ENCODE data around the gene OR8B3.
"Not testable (repeated sequence)": the region's sequence is repeated elsewhere in the genome, so short reads cannot be mapped to it uniquely, and the experiment has no call there.

Gene OR8B3, protein sequence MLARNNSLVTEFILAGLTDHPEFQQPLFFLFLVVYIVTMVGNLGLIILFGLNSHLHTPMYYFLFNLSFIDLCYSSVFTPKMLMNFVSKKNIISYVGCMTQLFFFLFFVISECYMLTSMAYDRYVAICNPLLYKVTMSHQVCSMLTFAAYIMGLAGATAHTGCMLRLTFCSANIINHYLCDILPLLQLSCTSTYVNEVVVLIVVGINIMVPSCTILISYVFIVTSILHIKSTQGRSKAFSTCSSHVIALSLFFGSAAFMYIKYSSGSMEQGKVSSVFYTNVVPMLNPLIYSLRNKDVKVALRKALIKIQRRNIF

DNA sequence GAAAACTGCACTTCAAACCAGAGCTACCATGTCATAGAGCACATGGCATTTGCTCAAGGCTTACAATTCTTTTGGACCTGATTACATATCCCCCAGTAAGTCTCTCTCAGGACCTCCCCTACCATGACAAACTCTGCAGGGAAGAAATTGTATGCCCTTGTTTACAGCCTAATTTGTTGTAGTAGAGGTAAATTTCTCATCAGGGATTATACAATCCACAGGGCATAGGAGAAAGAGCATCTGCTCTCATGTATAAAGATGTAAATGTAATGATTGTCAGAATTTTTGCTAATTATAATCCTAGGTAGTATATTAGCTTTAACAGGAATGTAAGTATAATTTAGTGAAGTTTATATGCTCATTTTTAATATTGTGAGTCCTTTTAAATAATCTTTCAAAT is at the start of gene OR8B3:
Gene OR8B3 (minus strand): TSS at position 101 of the 400 bp plus-strand sequence. CDS start 1,673 bp downstream, outside the sequence.
- DNase-seq (ENCODE audit: low read depth, low spot score), result no peak

DNA sequence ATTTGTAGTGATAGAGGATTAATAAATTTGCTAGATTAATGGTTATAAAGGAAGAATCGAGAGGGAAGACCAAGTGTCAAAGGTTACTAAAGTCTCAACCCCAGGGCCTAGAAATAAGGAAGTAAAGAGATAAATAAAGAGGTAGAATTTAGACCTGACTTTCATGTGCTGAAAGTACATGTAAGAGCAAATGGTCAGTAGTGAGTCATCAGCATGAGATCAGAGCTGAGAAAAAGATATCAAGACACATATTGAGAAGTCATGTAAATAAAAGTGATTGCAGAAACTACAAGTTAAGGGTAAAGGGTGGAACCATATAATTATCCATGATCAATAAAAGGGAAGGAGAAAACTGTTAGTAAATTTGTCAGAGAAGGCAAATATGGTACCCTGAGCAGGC is 48.1 kb upstream of the OR8B3 start:
- no peak for DNase-seq (ENCODE audit: low read depth, low spot score)

DNA sequence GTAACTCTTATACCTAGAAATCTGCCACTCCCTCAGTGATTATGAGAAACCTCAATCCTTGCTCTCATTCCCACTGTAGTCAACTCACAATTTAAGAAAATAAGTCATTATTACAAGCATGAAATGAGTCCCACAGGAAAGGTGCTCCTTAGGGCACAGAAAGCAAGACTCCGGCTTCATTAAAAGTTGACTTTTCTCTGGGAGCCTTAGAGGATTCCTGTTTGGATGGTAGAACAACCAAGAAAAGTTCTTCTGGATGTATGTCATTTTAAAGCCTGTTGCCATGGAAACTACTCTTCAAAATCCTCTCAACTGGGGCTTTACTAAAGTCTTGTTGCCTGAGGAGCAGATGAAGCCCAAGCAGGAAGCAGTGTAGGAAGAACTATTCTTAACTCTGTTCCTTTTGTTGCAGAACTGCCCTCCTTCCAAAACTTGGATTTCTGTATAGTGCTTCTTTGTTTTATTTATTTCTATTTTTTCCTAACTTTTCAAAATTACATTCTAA is 46.9 kb upstream of the OR8B3 start, which contains the start of gene OR8B8:
Gene OR8B8 (minus strand): TSS at position 51 of the 505 bp plus-strand sequence. CDS start 4,611 bp downstream, outside the sequence.
- no peak for DNase-seq (ENCODE audit: low read depth, low spot score)

DNA sequence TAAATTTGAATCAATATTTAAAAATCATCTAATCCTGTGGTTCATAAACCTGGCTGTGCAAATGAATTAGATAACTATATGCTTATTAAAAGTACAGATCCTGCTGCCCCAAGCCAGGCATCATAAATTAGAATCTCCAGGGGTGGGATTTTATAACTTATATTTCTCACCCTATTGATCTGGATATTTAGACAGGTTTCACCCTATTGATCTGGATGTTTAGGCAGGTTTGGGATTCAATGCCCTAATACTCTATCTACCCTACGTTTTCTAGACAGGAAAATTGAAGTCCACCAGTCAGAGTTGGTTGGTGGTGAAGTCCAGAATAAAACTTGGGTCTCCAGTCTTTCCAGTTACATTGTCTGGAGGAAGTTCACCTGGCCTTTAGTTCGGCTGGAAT is 44.0 kb upstream of the OR8B3 start:
- no peak for DNase-seq (ENCODE audit: low read depth, low spot score)

DNA sequence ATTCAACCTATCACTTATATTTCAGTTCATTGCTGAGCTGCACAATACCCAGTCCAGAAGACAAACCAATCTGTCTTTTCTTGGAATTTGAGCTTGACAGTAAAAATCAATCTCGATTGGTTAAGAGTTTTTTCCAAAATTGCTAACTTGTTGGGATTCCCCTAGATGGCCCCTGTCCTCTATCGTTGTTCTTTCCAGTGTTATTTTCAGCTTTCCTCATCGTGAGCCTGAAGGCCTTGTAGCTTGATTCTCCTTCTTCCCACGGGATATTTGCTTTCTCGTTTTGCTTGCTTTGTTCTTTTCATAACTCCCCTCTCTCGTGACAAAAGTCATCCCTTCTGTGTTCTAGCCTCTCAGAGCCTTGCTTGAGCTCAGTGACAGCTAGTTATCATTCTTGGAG is 43.6 kb upstream of the OR8B3 start:
- DNase-seq (ENCODE audit: low read depth, low spot score), result no peak

DNA sequence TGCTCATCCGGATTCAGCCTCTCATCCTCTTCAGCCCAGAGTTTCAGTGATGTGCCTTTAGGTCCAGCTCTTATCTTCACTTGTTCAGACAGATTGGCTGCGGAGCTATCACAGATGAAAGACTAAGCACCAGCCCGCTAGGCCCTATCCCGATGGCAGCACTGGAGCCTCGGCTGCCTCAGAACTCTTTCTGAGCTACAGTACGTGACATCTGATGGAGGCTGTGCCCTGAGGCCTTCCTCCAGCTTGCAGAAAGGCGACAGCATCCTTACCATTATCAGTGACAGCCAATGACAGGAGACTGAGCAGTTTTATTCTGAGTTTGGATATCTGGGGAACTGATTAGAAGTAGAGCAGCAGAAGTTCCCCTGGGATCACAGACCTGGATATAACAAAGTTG is 42.7 kb upstream of the OR8B3 start:
- DNase-seq (ENCODE audit: low read depth, low spot score), result no peak

DNA sequence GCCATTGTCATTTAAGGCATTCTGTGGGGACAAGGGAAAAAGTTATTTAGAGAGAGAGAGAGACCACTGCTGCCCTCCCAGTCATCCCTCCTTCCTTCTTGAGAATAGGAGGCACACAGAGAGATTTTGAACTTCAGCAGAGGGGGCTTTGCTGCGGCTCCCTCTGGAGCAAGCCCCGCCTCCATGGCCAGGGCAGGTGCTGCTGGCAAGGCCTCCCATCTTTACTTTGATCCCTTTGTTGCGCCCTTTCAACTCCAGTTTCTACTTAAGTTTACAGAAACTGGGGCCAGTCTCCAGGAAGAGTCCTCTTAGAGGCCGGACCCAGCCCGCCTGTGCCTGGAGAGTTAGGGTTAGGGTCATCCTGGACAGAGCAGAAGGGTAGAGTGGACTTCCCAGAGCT is 42.3 kb upstream of the OR8B3 start:
- DNase-seq (ENCODE audit: low read depth, low spot score), result no peak

DNA sequence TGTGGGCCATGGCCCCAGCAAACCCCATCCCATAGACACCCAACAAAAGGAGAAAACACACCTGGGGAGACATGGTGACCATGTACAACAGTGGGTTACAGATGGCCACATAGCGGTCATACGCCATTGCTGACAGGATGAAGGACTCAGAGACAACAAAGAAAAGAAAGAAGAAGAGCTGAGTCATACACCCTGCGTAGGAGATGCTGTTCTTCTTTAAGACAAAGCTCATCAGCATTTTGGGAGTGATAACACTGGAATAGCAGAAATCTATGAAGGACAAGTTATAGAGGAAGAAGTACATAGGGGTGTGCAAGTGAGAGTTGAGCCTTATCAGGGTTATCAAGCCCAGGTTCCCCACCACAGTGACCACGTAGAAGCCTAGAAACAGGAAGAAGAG is 41.8 kb upstream of the OR8B3 start:
- DNase-seq (ENCODE audit: low read depth, low spot score), result no peak

DNA sequence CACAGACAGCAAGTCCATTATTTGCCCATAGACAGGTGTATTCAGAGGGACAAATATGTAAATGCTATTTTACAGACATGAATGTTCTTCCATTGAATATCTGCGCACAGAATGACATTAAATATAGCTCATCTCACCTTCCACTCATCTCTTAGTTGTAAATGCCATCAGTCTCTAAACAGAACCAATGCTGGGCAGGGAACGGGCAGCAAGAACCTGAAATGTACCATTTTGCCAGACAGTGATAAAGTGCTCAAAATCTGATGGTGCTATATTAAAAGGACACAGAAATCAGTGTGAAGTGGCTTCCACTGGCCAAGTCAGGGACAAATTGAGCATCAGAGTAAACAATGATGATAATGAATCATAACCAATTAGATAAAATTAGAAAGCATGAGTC is 35.9 kb upstream of the OR8B3 start:
- DNase-seq (ENCODE audit: low read depth, low spot score), result no peak

DNA sequence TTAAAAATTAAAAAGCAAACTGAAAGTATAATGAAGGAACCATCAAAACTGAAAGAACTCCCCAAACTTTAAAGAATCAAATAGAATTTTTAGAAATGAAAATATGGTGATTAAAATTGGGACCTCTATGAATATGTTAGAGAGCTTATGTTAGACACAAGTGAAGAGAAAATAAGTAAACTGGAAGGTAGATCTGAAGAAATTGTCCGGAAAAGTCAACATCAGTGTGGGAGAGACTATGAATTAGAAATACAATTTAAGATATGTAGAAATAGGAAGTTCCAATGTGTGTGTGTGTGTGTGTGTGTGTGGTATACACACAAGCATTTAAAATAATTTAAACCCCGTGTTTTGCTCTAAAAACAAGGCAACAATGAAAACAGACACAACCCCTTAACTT is 30.8 kb upstream of the OR8B3 start:
- no peak for DNase-seq (ENCODE audit: low read depth, low spot score)

DNA sequence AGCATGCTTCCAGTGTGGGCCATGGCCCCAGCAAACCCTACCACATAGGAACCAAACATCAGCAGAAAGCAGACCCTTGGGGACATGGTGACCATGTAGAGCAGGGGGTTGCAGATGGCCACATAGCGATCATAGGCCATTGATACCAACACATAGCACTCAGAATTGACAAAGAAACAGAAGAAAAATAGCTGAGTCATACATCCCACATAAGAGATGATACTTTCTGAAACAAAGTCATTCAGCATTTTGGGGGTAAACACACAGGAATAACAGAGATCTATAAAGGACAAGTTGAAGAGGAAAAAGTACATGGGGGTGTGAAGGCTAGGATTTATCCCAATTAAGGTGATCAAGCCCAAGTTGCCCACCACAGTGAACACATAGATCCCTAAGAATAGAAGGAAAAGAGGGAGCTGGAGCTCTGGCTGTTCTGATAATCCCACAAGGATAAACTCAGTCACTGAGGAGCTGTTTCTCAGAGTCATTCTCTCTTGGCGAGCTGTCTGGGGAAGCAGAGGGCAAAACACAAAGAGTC is 25.6 kb upstream of the OR8B3 start, which contains the start of gene OR8B4:
Gene OR8B4 (minus strand): TSS at position 488 of the 538 bp plus-strand sequence. CDS start 0 bp downstream, at position 488.
- no peak for DNase-seq (ENCODE audit: low read depth, low spot score)

DNA sequence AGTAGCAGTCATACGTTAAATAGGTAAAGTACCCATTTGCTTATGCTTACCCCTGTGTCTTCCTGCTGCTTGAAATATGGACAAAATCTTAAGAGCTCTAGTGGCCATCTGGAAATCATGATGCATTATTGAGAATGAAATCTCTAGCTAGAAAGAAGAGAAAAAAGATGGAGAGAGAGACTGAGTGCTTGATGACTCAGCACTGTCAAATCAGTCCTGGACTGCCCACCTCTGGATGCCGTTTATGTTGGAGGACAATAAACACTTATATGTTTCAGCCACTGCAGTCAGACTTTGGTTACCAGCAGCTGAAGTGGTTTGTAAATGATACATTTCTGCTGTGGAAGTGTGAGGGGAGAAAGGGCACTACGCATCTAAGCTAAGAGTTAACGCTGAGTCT is 22.2 kb upstream of the OR8B3 start:
- no peak for DNase-seq (ENCODE audit: low read depth, low spot score)

DNA sequence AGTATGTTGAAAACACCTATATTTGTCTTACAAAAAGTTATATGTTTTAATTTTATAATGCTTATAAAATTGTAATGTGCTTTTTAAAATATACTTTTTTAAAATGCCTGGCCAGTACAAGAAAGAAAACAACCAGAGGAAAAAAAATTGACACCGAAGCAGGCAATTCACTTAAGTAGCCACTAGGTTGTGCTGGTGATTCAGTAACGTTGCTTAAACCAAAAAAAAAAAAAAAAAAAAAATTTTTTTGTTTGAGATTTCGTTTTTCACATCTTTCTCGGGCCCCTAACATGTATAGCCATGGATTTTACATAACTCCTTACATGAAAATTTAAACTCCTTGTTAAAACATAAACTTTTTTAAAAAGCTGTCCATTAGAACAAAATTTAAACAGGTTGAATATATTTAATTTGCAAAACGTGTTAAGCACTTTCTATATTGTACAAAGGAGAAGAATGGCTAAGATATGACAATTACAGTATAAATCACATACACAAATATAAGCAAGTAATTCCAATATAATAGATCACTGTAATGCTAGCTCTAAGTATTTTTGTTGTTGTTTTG is 16.6 kb upstream of the OR8B3 start:
- DNase-seq (ENCODE audit: low read depth, low spot score), result no peak

DNA sequence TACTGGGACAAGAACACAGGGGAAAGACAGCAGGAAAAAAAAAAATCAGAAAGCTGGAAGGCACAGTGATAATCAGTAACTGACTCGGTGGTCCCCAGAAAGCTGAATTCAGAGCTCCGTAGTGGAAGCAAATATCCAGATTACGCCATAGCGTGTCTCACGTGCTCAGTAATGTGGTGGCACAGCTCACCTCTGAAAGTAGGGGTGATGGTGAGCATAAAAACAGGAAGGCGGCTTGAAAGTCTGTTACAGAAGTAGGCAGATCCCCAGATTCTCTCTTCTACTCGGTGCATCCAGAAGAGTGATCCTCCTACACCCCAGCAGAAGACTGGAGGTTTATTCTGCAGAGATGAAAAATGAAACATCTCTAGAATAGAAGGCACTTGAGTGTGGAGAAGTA is 11.1 kb upstream of the OR8B3 start:
- DNase-seq (ENCODE audit: low read depth, low spot score), result no peak

DNA sequence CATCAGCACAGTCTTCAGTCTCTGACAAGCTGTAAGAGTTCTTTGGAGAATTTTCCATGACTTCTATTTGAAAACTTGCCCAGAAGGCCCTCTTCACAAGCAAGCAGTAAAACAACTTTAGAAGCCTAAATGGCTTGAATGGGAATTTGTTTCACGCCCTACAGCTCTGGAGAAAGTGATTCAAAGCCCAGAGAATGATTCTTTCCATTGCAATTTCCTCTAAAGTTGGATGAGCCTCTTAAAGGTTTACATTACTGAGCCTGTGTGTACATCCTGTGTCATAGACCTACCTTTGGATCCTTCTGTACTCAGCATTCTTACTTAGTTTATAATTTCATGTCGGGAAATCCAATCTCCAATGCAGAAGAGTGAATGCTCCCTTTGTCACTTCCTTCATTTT is 6.8 kb upstream of the OR8B3 start:
- DNase-seq (ENCODE audit: low read depth, low spot score), result no peak

DNA sequence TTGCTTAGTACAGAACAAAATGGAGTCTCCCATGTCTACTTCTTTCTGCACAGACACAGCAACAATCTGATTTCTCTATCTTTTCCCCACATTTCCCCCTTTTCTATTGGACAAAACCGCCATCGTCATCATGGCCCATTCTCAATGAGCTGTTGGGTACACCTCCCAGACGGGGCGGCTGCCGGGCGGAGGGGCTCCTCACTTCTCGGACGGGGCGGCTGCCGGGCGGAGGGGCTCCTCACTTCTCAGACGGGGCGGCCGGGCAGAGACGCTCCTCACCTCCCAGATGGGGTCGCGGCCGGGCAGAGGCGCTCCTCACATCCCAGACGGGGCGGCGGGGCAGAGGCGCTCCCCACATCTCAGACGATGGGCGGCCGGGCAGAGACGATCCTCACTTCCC is 4.4 kb upstream of the OR8B3 start:
- not testable (repeated sequence) for DNase-seq (ENCODE audit: low read depth, low spot score)

DNA sequence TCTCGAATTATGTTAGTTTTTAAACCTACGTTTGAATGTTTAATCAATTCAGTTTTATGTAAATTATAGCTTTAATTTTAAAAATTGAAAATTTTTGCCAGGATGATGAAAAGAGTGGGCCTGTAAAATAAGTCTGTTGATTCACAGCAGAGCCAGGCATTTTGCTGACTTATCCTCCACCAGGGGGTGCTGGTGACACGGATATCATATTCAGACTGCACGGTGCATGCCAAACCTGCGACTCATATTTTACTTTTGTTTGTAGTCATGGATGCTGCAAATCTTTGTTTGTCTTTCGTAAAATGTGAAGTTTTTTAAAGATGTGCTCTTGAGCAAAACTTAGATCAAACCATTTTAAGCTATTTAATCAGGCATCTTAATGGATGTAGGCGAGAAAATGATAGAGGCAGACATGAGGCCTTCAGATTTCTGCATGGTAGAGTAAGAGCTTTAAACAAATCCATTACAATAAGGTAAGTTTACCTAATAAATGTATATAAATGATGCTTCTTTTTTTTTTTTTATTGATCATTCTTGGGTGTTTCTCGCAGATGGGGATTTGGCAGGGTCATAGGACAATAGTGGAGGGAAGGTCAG is 3.6 kb upstream of the OR8B3 start:
- peak; percentile 5 for DNase-seq (ENCODE audit: low read depth, low spot score)

DNA sequence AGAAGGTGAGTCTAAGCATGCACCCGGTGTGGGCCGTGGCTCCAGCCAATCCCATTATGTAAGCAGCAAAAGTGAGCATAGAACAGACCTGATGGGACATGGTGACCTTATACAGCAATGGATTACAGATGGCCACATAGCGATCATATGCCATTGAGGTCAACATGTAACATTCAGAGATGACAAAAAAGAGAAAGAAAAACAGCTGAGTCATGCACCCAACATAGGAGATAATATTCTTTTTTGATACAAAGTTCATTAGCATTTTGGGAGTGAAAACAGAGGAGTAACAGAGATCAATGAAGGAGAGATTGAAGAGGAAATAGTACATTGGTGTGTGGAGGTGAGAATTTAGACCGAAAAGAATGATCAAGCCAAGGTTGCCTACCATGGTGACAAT is 2.0 kb downstream of the OR8B3 start:
- DNase-seq (ENCODE audit: low read depth, low spot score), result not testable (repeated sequence)

DNA sequence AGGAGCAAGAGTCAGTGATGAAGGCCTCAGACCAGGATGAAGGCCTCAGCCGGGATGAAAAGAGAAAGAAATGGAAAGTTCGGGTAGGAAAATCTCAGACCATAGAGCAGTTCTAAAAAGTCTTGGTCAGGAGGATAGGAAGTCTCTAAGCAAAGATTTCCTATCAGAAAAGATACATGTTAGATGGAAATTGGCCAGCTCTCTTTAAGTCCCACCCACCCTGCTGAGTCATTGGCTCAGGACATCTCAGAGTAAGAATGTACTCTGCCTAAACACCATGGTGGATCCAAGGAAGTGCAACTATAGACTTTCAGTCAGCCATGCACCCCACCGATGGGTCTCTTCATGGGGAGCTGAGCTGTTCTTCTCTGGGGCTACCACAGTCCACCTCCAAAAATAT is 4.4 kb downstream of the OR8B3 start:
- DNase-seq (ENCODE audit: low read depth, low spot score), result no peak

DNA sequence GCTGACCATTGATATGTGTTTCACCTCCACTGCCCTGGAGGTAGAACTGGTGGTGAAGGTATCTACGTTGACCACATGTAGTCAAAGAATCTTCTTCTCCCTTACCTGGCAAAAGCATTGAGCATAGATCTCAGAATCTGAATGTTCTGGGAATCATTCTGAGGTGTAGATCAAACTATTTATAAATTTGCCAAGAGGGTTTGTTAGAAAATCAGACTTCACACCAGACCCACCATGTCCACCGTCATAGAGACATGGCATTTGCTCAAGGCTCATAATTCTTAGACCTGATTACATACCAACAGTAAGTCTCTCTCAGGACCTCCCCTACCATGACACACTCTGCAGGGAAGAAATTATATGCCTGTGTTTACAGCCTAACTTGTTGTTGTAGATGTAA is 14.4 kb downstream of the OR8B3 start, which contains the start of gene OR8B2:
Gene OR8B2 (minus strand): TSS at position 101 of the 400 bp plus-strand sequence. CDS start 1,156 bp downstream, outside the sequence.
- no peak for DNase-seq (ENCODE audit: low read depth, low spot score)

DNA sequence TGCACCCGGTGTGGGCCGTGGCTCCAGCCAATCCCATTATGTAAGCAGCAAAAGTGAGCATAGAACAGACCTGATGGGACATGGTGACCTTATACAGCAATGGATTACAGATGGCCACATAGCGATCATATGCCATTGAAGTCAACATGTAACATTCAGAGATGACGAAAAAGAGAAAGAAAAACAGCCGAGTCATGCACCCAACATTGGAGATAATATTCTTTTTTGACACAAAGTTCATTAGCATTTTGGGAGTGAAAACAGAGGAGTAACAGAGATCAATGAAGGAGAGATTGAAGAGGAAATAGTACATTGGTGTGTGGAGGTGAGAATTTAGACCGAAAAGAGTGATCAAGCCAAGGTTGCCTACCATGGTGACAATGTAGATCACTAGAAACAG is 16.0 kb downstream of the OR8B3 start:
- not testable (repeated sequence) for DNase-seq (ENCODE audit: low read depth, low spot score)

DNA sequence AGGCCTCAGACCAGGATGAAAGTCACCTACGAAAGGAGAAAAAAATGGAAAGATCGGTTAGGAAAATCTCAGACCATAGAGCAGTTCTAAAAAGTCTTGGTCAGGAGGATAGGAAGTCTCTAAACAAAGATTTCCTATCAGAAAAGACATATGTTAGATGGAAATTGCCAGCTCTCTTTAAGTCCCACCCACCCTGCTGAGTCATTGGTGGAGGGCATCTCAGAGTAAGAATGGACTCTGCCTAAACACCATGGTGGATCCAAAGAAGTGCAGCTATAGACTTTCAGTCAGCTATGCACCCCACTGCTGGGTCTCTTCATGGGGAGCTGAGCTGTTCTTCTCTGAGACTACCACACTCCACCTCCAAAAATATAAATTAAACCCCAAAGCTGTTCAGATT is 18.2 kb downstream of the OR8B3 start:
- DNase-seq (ENCODE audit: low read depth, low spot score), result no peak
